Nephron progenitor cell (in vitro differentiated cells): ENCODE measurements around the gene PDZD2.

ENCODE experiments used
- DNase-seq: peaks from one replicate; pipeline ENCODE4 v3.0.0; 2021
- H3K27ac Mint-ChIP-seq: 2 replicates; pipeline ENCODE4 v1.8.0; 2021; ENCODE audit warnings: mild to moderate bottlenecking, moderate library complexity, mixed read lengths
- H3K27me3 Mint-ChIP-seq: 2 replicates; pipeline ENCODE4 v1.8.0; 2021; ENCODE audit warnings: mild to moderate bottlenecking, low read depth, mixed read lengths; ENCODE audit not compliant: poor library complexity
- H3K36me3 Mint-ChIP-seq: 2 replicates; pipeline ENCODE4 v1.8.0; 2021; ENCODE audit warnings: low read depth, mixed read lengths
- H3K4me1 Mint-ChIP-seq: 2 replicates; pipeline ENCODE4 v1.8.0; 2021; ENCODE audit warnings: mixed read lengths
- H3K4me3 Mint-ChIP-seq: 2 replicates; pipeline ENCODE4 v1.8.0; 2021; ENCODE audit warnings: mild to moderate bottlenecking, moderate library complexity, mixed read lengths
- H3K9me3 Mint-ChIP-seq: 2 replicates; pipeline ENCODE4 v1.8.0; 2021; ENCODE audit warnings: mild to moderate bottlenecking, moderate library complexity, mixed read lengths
- TF ChIP-seq, protein P1 (sequence below): fragments of 200-600 bp; sonication (generic); IDR thresholded peaks from 2 replicates; pipeline ENCODE4 v1.5.0; 2021; ENCODE audit warnings: antibody characterized with exemption

The PDZD2 gene

DNA sequence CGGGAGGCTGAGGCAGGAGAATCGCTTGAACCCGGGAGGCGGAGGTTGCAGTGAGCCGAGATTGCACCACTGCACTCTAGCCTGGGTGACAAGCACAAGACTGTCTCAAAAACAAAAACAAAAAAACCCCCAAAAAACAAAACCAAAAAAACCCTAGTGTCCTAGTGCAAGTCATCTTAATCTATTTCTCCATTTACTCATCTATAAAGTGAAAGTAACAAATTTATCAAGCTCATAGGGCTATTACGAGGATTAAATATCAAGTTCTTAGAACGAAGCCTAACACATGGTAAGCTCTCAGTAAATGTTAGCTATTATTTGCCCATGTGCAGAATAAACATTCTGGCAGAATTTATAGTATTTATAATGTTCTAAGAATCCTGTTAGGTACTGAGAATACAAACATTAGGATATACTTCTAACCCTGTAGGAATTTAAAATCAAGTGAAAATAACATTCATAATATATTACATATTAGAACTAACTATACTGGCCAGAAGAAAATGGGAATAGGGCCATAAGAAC, 490.2 kb downstream of the PDZD2 start:
- Mint-ChIP-seq H3K27ac (peak overlapping the region; percentile 81), H3K27me3 (no peaks in the 10 kb centered on the region), H3K4me3 (no peak overlapping the region), H3K4me1 (peaks cover 29% of the 10 kb centered on the region), H3K36me3 (peaks cover 78% of the 10 kb centered on the region), H3K9me3 (no peaks in the 10 kb centered on the region)
- TF ChIP-seq, protein P1, sequence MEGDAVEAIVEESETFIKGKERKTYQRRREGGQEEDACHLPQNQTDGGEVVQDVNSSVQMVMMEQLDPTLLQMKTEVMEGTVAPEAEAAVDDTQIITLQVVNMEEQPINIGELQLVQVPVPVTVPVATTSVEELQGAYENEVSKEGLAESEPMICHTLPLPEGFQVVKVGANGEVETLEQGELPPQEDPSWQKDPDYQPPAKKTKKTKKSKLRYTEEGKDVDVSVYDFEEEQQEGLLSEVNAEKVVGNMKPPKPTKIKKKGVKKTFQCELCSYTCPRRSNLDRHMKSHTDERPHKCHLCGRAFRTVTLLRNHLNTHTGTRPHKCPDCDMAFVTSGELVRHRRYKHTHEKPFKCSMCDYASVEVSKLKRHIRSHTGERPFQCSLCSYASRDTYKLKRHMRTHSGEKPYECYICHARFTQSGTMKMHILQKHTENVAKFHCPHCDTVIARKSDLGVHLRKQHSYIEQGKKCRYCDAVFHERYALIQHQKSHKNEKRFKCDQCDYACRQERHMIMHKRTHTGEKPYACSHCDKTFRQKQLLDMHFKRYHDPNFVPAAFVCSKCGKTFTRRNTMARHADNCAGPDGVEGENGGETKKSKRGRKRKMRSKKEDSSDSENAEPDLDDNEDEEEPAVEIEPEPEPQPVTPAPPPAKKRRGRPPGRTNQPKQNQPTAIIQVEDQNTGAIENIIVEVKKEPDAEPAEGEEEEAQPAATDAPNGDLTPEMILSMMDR: no peak
- DNase-seq: no peak

- H3K4me1 Mint-ChIP-seq: peaks cover 34% of the 10 kb centered on the region
- no peaks in the 10 kb centered on the region for H3K27me3 Mint-ChIP-seq
- no peaks in the 10 kb centered on the region for H3K9me3 Mint-ChIP-seq
- peaks cover 81% of the 10 kb centered on the region for H3K36me3 Mint-ChIP-seq
- H3K27ac Mint-ChIP-seq: peak overlapping the region; percentile 68
- H3K4me3 Mint-ChIP-seq: no peak overlapping the region
- TF ChIP-seq, protein P1: no peak
- no peak for DNase-seq
Observed at GRCh38 chr5:32130865-32131264, 491.9 kb downstream of the PDZD2 start.

- H3K27me3 Mint-ChIP-seq: no peaks in the 10 kb centered on the region
Observed at GRCh38 chr5:32131604-32132003, 492.7 kb downstream of the PDZD2 start.

GRCh38 chr5:32132757-32133156, 493.8 kb downstream of the PDZD2 start:
- H3K27ac Mint-ChIP-seq: no peak overlapping the region
- DNase-seq: no peak
- no peaks in the 10 kb centered on the region for H3K9me3 Mint-ChIP-seq
- H3K27me3 Mint-ChIP-seq: no peaks in the 10 kb centered on the region
- peaks cover 34% of the 10 kb centered on the region for H3K4me1 Mint-ChIP-seq
- H3K4me3 Mint-ChIP-seq: no peak overlapping the region
- TF ChIP-seq, protein P1: no peak
- H3K36me3 Mint-ChIP-seq: peaks cover 70% of the 10 kb centered on the region

More at GRCh38 chr5:32131604-32132003, 492.7 kb downstream of the PDZD2 start:
- Mint-ChIP-seq H3K9me3 (no peaks in the 10 kb centered on the region), H3K27ac (no peak overlapping the region), H3K4me3 (no peak overlapping the region), H3K4me1 (peaks cover 34% of the 10 kb centered on the region), H3K36me3 (peaks cover 74% of the 10 kb centered on the region)
- DNase-seq: no peak
- TF ChIP-seq, protein P1: no peak

DNA sequence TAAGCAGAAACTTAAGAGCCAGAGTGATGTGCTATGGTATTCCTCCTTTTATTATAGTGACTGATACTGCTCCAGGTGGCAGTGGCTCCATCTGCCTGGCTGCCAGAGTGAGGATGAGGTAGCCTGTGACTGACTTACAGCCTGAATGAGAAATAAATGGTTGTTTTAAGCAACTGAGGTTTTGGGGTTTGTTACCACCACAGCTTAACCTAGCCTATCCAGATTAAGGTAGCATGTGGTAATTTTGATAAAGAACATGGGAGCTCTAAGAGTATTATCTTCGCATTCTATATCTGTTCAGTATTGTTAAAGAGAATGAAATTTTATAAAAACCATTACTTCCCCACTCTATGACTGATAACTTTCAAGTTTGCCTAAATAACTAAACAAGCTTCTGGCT, 496.2 kb downstream of the PDZD2 start:
- Mint-ChIP-seq H3K27ac (peak overlapping the region; percentile 24), H3K27me3 (peaks cover 1% of the 10 kb centered on the region), H3K36me3 (peaks cover 64% of the 10 kb centered on the region), H3K4me1 (peaks cover 26% of the 10 kb centered on the region), H3K9me3 (peaks cover 4% of the 10 kb centered on the region), H3K4me3 (no peak overlapping the region)
- TF ChIP-seq, protein P1: no peak
- DNase-seq: no peak

GRCh38 chr5:32136342-32136741, 497.4 kb downstream of the PDZD2 start:
- H3K9me3 Mint-ChIP-seq: peaks cover 13% of the 10 kb centered on the region
- H3K36me3 Mint-ChIP-seq: peaks cover 64% of the 10 kb centered on the region
- DNase-seq: no peak
- peaks cover 2% of the 10 kb centered on the region for H3K27me3 Mint-ChIP-seq
- H3K4me3 Mint-ChIP-seq: no peak overlapping the region
- TF ChIP-seq, protein P1: no peak
- H3K4me1 Mint-ChIP-seq: peaks cover 14% of the 10 kb centered on the region
- H3K27ac Mint-ChIP-seq: no peak overlapping the region
